ENCODE measurements around the gene RNF152. TPM values are rescaled to one million over a fixed set of nuclear protein-coding genes. Genes with fewer than 3 reads are reported as not detected.

Gene RNF152
- total and polyA plus RNA-seq, 4 donors, result 21.2 to 58.2 (median 31.3) TPM

DNA sequence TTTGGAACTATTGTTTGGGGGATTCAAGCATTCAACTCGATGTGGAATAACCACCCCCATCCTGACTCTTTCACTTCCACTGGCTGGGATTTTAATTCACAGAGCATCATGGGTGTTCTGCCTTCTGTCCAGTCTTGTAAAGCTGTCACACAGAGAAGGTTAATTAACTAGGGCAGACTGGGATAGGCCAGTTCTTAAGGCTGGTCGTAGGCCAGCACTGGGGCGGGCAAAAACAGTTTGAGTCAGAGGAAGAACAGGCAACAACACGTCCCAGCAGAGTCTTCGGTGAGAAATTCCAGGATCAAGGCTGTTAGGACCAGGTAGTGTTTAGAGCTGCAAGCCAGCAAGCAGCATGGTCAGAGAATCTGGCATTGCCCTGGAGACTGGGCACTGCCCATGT is 4.0 kb upstream of the RNF152 start:
- DNase-seq (ENCODE audit: low read depth in 4 of 6, low spot score in 6 of 6), result peak in 1 of 6 donors; percentile 28
- WGBS (ENCODE audit: insufficient coverage), result 51% methylated on average over 4 of the region's 5 CpGs

DNA sequence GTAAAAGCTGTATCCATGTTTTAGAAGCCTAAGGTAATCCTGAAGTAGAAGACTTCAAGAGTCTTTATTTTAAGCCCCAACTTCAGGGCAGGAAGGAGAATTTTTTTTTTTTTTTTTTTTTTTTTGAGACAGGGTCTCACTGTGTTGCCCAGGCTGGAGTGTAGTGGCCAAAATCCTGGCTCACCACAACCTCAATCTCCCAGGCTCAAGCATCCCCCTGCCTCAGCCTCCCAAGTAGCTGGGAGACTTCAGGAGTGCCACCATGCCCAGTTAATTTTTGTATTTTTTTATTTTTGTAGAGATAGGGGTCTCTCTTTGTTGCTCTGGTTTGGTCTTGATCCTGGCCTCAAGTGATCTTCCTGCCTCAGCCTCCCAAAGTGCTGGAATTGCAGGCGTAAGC is 3.3 kb upstream of the RNF152 start:
- H3K36me3 ChIP-seq (ENCODE audit: control insufficient read depth, insufficient read depth, low read length), result no peaks in the 10 kb centered on the region
- H3K9me3 ChIP-seq (ENCODE audit: control insufficient read depth, insufficient read depth, low read length), result no peaks in the 10 kb centered on the region
- DNase-seq (ENCODE audit: low read depth in 4 of 6, low spot score in 6 of 6), result no peak
- WGBS (ENCODE audit: insufficient coverage), result no CpG with 5 or more reads among the region's 1 CpG
- H3K4me3 ChIP-seq (ENCODE audit: low read depth, low read length), result no peak overlapping the region
- peaks cover 9% of the 10 kb centered on the region for H3K27me3 ChIP-seq (ENCODE audit: control insufficient read depth, insufficient read depth, low read length)
- H3K4me1 ChIP-seq (ENCODE audit: control insufficient read depth, insufficient read depth, low read length), result peaks cover 20% of the 10 kb centered on the region
- no peak overlapping the region for H3K27ac ChIP-seq (ENCODE audit: low read depth, low read length)

More for the DNA sequence above, 4.0 kb upstream of the RNF152 start:
- no peaks in the 10 kb centered on the region for H3K36me3 ChIP-seq (ENCODE audit: control insufficient read depth, insufficient read depth, low read length)
- no peak overlapping the region for H3K4me3 ChIP-seq (ENCODE audit: low read depth, low read length)
- H3K27ac ChIP-seq (ENCODE audit: low read depth, low read length), result no peak overlapping the region
- peaks cover 9% of the 10 kb centered on the region for H3K27me3 ChIP-seq (ENCODE audit: control insufficient read depth, insufficient read depth, low read length)
- H3K9me3 ChIP-seq (ENCODE audit: control insufficient read depth, insufficient read depth, low read length), result no peaks in the 10 kb centered on the region
- H3K4me1 ChIP-seq (ENCODE audit: control insufficient read depth, insufficient read depth, low read length), result peaks cover 20% of the 10 kb centered on the region

DNA sequence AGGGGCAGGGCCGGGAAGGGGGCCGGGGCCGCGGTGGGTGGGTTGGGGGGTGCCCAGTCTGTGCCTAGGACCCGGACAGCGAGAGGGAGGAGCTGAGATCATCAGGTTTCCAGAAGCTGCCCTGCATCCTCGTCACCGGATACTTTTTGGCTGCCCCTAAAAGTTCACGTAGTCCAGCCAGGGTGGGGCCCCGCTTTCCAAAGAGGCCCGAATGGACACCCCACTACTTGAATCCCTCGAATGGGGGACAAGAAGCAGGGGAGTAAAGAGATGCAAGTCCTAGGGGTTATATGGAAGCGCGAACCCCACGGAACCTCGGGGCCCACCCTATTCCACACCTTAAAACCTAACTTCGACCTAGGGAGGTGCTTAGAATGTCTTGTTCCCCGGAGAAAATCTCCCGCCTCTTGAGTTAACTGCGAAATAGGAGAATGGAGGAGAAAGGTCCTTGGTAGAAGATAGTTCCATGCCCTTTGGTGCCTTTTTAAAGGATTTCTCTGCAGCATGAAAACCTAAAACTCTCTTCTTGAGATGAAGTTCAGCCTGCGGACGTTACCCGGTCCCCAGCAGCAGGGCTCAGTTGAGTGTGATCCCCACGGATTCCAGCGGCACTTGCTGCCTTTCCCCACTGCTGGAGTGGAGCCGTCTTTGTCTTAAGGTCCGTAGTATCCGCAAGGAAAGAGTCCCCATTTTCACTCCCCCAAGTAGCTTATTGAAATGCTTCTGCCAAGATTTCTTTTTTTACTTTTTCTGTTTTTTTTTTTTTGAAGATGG is 2.1 kb upstream of the RNF152 start:
- Histone ChIP-seq H3K27ac (ENCODE audit: low read depth, low read length) (no peak overlapping the region), H3K4me3 (ENCODE audit: low read depth, low read length) (peak overlapping the region; percentile 52), H3K36me3 (ENCODE audit: control insufficient read depth, insufficient read depth, low read length) (no peaks in the 10 kb centered on the region), H3K9me3 (ENCODE audit: control insufficient read depth, insufficient read depth, low read length) (no peaks in the 10 kb centered on the region), H3K4me1 (ENCODE audit: control insufficient read depth, insufficient read depth, low read length) (peaks cover 20% of the 10 kb centered on the region), H3K27me3 (ENCODE audit: control insufficient read depth, insufficient read depth, low read length) (peaks cover 9% of the 10 kb centered on the region)
- DNase-seq (ENCODE audit: low read depth in 4 of 6, low spot score in 6 of 6), result peak in 1 of 6 donors; percentile 23
- 9% methylated on average over 13 of the region's 28 CpGs for WGBS (ENCODE audit: insufficient coverage)

DNA sequence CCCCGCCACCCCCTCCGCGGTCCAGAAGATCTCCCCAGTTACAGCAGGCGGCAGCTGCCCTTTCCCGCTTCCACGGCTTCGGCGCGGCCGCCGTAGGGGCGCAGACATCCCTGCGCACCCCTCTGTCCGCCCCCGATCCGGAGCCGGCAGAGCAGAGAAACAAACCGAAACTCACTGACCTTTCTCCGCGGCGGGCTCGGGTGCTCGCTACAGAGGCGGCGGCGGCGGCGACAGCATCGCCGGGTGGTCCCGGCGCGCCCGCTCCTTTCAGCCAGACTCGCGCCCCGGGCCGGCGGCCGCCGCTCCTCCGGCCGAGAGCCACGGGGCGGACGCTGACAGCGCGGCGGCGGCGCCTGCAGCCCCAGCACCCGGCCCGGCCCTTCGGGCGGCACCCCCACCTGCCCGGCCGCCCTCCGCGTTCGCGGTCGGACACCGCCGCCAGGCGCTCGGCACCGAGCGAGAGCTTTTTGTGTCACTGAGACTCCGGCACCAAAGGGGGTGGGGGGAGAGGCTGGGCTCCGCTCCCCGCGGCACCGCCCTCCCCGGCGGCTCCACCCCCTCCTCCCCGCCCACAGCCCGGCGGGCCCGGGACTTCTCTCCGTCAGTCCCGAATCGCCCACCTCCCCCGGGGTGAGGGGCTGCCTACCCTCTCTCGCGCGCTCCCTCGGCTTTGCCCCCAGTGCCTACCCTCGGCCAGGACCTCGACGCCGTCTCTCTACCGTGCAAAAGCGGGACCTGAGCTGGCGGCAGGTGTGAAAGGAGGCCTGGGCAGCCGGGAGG is 1.4 kb upstream of the RNF152 start:
- under 1% methylated on average over 86 of the region's 95 CpGs for WGBS (ENCODE audit: insufficient coverage)
- H3K4me3 ChIP-seq (ENCODE audit: low read depth, low read length), result peak overlapping the region; percentile 52
- peaks cover 9% of the 10 kb centered on the region for H3K27me3 ChIP-seq (ENCODE audit: control insufficient read depth, insufficient read depth, low read length)
- H3K9me3 ChIP-seq (ENCODE audit: control insufficient read depth, insufficient read depth, low read length), result no peaks in the 10 kb centered on the region
- H3K36me3 ChIP-seq (ENCODE audit: control insufficient read depth, insufficient read depth, low read length), result no peaks in the 10 kb centered on the region
- DNase-seq (ENCODE audit: low read depth in 4 of 6, low spot score in 6 of 6), result peak in 5 of 6 donors; percentile 19 to 90 (median 56)
- peaks cover 20% of the 10 kb centered on the region for H3K4me1 ChIP-seq (ENCODE audit: control insufficient read depth, insufficient read depth, low read length)
- H3K27ac ChIP-seq (ENCODE audit: low read depth, low read length), result no peak overlapping the region

DNA sequence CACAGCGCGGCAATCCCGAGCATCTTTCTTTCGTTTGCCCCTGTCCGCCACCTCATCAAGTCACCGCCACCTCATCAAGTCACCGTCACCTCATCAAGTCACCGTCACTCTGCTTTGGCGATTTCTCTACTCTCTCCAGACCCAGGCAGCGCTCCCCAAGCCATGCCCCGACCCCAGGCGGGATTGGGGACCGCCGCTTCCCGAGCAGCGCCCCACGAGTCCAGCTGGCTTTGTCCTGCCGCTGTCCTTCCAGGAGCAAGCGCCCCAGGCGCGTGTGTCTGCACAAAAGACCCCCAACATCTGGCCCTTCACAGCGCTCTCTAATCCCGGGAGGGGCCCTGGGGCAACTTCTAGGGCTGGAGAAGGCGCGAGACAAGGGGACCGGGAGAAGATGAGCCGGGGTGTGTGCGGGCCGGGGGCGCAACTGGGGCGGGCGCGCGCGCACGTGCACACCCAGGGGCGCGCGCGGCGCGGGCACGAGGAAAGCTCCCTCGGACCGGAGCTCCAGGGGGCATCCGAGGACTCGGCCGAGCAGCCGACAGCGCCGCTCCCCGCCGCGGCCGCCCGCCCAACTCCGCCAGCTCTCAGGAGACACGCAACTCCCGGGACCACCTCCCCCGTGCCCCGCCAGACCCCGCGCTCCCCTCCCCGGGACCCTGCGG is 633 bp upstream of the RNF152 start:
- H3K27ac ChIP-seq (ENCODE audit: low read depth, low read length), result peak overlapping the region; percentile 22
- H3K27me3 ChIP-seq (ENCODE audit: control insufficient read depth, insufficient read depth, low read length), result peaks cover 9% of the 10 kb centered on the region
- H3K4me1 ChIP-seq (ENCODE audit: control insufficient read depth, insufficient read depth, low read length), result peaks cover 23% of the 10 kb centered on the region
- peak overlapping the region; percentile 49 for H3K4me3 ChIP-seq (ENCODE audit: low read depth, low read length)
- H3K9me3 ChIP-seq (ENCODE audit: control insufficient read depth, insufficient read depth, low read length), result no peaks in the 10 kb centered on the region
- peak in 5 of 6 donors; percentile 41 to 87 (median 52) for DNase-seq (ENCODE audit: low read depth in 4 of 6, low spot score in 6 of 6)
- 0% methylated on average over 65 of the region's 65 CpGs for WGBS (ENCODE audit: insufficient coverage)
- H3K36me3 ChIP-seq (ENCODE audit: control insufficient read depth, insufficient read depth, low read length), result no peaks in the 10 kb centered on the region

DNA sequence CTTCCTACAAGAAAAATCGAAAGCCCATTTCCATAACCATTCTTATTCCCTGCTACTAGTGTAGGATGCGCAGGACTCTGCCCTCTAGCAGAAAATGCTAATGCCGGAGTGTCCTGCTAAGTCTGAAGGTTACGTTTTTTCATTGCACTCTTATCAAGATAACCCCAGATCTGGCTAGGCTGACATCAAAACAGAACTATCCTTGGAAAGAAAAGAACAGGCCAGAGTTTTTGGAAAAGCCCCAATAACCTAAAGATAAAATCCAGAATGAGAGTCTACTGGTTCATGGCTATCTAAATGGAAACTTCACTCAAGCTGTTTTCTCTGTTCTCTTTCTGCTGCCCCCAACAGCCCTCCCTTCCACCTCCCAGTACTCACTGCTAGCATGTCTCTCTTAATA is 913 bp downstream of the RNF152 start:
- Histone ChIP-seq H3K9me3 (ENCODE audit: control insufficient read depth, insufficient read depth, low read length) (no peaks in the 10 kb centered on the region), H3K27ac (ENCODE audit: low read depth, low read length) (no peak overlapping the region), H3K4me1 (ENCODE audit: control insufficient read depth, insufficient read depth, low read length) (peaks cover 23% of the 10 kb centered on the region), H3K27me3 (ENCODE audit: control insufficient read depth, insufficient read depth, low read length) (peaks cover 9% of the 10 kb centered on the region), H3K4me3 (ENCODE audit: low read depth, low read length) (peak overlapping the region; percentile 49), H3K36me3 (ENCODE audit: control insufficient read depth, insufficient read depth, low read length) (no peaks in the 10 kb centered on the region)
- DNase-seq (ENCODE audit: low read depth in 4 of 6, low spot score in 6 of 6), result peak in 2 of 6 donors; percentile 13 to 54
- WGBS (ENCODE audit: insufficient coverage), result no CpG with 5 or more reads among the region's 4 CpGs

DNA sequence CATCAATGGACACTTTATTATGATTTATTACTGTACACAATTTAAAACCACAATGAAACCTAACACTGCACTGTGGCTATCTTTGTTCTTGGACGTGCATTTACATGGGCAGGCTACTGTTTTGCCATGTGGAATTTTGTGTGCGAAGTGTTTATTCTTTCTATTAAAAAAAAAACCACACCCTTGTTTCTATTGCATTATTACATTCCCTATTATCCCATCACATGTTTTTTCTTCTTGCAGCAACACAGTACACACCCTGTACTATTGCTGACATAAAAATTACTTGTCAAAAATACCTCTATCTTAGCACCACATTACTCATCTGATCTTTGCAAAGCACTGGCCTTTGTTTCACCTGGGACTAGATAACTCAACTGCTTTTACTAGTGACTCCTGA is 1.5 kb downstream of the RNF152 start:
- no peaks in the 10 kb centered on the region for H3K9me3 ChIP-seq (ENCODE audit: control insufficient read depth, insufficient read depth, low read length)
- H3K27ac ChIP-seq (ENCODE audit: low read depth, low read length), result no peak overlapping the region
- no CpG with 5 or more reads among the region's 2 CpGs for WGBS (ENCODE audit: insufficient coverage)
- H3K4me1 ChIP-seq (ENCODE audit: control insufficient read depth, insufficient read depth, low read length), result peaks cover 23% of the 10 kb centered on the region
- no peak overlapping the region for H3K4me3 ChIP-seq (ENCODE audit: low read depth, low read length)
- no peak for DNase-seq (ENCODE audit: low read depth in 4 of 6, low spot score in 6 of 6)
- no peaks in the 10 kb centered on the region for H3K36me3 ChIP-seq (ENCODE audit: control insufficient read depth, insufficient read depth, low read length)
- peaks cover 9% of the 10 kb centered on the region for H3K27me3 ChIP-seq (ENCODE audit: control insufficient read depth, insufficient read depth, low read length)

DNA sequence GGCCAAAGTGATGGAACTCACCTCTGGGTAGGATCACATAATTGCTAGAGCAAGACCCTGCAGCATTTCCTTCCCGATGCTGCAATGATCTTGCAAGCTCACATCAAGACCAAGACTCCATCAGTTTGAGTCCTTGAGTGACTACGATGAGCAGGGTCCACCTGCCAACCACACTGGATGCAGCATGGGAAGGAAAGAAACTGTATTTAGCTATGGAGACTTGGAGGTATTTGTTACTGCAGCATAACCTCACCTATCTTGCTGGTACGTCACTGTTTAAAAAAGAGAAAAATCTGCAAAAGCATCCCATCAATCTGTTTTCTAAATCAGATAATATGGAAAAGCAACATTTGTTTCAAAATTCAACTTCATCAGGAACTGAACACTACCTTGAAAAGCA is 2.5 kb downstream of the RNF152 start:
- no peaks in the 10 kb centered on the region for H3K9me3 ChIP-seq (ENCODE audit: control insufficient read depth, insufficient read depth, low read length)
- H3K36me3 ChIP-seq (ENCODE audit: control insufficient read depth, insufficient read depth, low read length), result no peaks in the 10 kb centered on the region
- H3K27me3 ChIP-seq (ENCODE audit: control insufficient read depth, insufficient read depth, low read length), result peaks cover 9% of the 10 kb centered on the region
- WGBS (ENCODE audit: insufficient coverage), result 100% methylated on average over 1 of the region's 3 CpGs
- H3K4me1 ChIP-seq (ENCODE audit: control insufficient read depth, insufficient read depth, low read length), result peaks cover 23% of the 10 kb centered on the region
- no peak for DNase-seq (ENCODE audit: low read depth in 4 of 6, low spot score in 6 of 6)
- no peak overlapping the region for H3K4me3 ChIP-seq (ENCODE audit: low read depth, low read length)
- no peak overlapping the region for H3K27ac ChIP-seq (ENCODE audit: low read depth, low read length)

DNA sequence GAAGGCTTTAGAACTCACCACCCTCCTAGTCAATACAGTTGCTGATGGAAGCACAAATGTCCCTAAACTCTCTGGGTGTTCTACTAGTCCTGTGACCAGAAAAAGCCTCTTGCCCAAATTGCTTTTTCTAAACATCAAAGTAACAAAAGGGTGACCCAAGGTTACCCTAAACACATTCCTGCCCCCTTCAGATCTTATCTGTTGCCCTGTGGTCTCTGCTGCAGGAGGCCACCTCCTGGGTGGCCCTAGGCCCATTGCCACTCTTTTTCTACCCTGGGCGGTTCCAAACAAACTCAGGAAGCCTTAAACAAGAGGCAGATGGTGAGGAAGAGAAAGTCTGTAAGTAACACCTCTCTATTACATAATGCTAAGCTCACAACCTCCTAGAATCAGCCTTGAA is 3.3 kb downstream of the RNF152 start:
- no peak overlapping the region for H3K27ac ChIP-seq (ENCODE audit: low read depth, low read length)
- no peak overlapping the region for H3K4me3 ChIP-seq (ENCODE audit: low read depth, low read length)
- no peaks in the 10 kb centered on the region for H3K9me3 ChIP-seq (ENCODE audit: control insufficient read depth, insufficient read depth, low read length)
- peaks cover 16% of the 10 kb centered on the region for H3K4me1 ChIP-seq (ENCODE audit: control insufficient read depth, insufficient read depth, low read length)
- WGBS (ENCODE audit: insufficient coverage), result no CpG with 5 or more reads among the region's 1 CpG
- no peak for DNase-seq (ENCODE audit: low read depth in 4 of 6, low spot score in 6 of 6)
- H3K27me3 ChIP-seq (ENCODE audit: control insufficient read depth, insufficient read depth, low read length), result peaks cover 2% of the 10 kb centered on the region
- no peaks in the 10 kb centered on the region for H3K36me3 ChIP-seq (ENCODE audit: control insufficient read depth, insufficient read depth, low read length)

Data from spinal cord (tissue), 10 donors.